IMR-90 (cell line): ENCODE results near the gene SAYSD1. TPM values are rescaled to one million over a fixed set of nuclear protein-coding genes. Genes with fewer than 3 reads are reported as not detected.

Source experiments
- ATAC-seq: fragments of 200-7000 bp; cut with Tn5 transposase; 2 replicates; pipeline ENCODE4 v1.9.1; 2020; ENCODE audit warnings: low read depth, mild to moderate bottlenecking, moderate library complexity
- BruUV-seq: library from RNA; stranded (reverse); fragments of 400-500 nt; replicated peaks from 2 replicates; lab custom pipeline; 2021; lab: Mats Ljungman, UMichigan
- CTCF ChIA-PET: fragments of 300-600 bp; formaldehyde crosslinking; extraction: SDS; loops from one replicate; lab custom pipeline; 2021; ENCODE audit warnings: antibody characterized with exemption; lab: Yijun Ruan, JAX
- POLR2A ChIA-PET: fragments of 300-600 bp; sonication (Branson Sonifier 250); formaldehyde crosslinking; loops from one replicate; lab custom pipeline; 2022; ENCODE audit warnings: antibody characterized with exemption; ENCODE audit not compliant: unreplicated experiment; lab: Charles Lee
- DNase-seq: peaks from one replicate; pipeline ENCODE4 v3.0.0; 2013
- H2AFZ ChIP-seq: replicated peaks from 2 replicates; pipeline ENCODE3; 2013; ENCODE audit warnings: low read length, mild to moderate bottlenecking; ENCODE audit not compliant: poor library complexity
- H2AK5ac ChIP-seq: 2 replicates; pipeline ENCODE4 v1.6.1; 2013; ENCODE audit warnings: low read depth, low read length, inconsistent platforms
- H2AK9ac ChIP-seq: replicated peaks from 2 replicates; pipeline ENCODE3; 2013; ENCODE audit warnings: mild to moderate bottlenecking, low read depth, low read length, moderate library complexity; ENCODE audit not compliant: poor library complexity
- H2BK120ac ChIP-seq: 2 replicates; pipeline ENCODE4 v1.6.1; 2013; ENCODE audit warnings: low read depth, low read length, inconsistent platforms
- H2BK15ac ChIP-seq: 3 replicates; pipeline ENCODE4 v1.6.1; 2013; ENCODE audit warnings: low read depth, low read length, inconsistent platforms
- H2BK20ac ChIP-seq: 2 replicates; pipeline ENCODE4 v1.6.1; 2013; ENCODE audit warnings: low read depth, mild to moderate bottlenecking, inconsistent platforms, low read length, moderate library complexity
- H2BK5ac ChIP-seq: 2 replicates; pipeline ENCODE4 v1.6.1; 2013; ENCODE audit warnings: mild to moderate bottlenecking, low read depth, low read length, inconsistent platforms; ENCODE audit not compliant: poor library complexity, severe bottlenecking
- H3K14ac ChIP-seq: replicated peaks from 2 replicates; pipeline ENCODE4 v1.6.1; 2013; ENCODE audit warnings: low read depth, low read length, inconsistent platforms
- H3K18ac ChIP-seq: 2 replicates; pipeline ENCODE4 v1.6.1; 2013; ENCODE audit warnings: low read depth, low read length, control low read depth
- H3K23ac ChIP-seq: 2 replicates; pipeline ENCODE4 v1.6.1; 2013; ENCODE audit warnings: low read depth, low read length, inconsistent platforms
- H3K27ac ChIP-seq: 2 replicates; pipeline ENCODE4 v1.5.1; 2013; ENCODE audit warnings: mild to moderate bottlenecking, control low read depth, low read length; ENCODE audit not compliant: insufficient read depth
- H3K27me3 ChIP-seq: 2 replicates; pipeline ENCODE4 v1.6.1; 2013; ENCODE audit warnings: low read length; ENCODE audit not compliant: control insufficient read depth, insufficient read depth
- H3K36me3 ChIP-seq: 2 replicates; pipeline ENCODE4 v1.6.1; 2013; ENCODE audit warnings: low read length, mixed read lengths; ENCODE audit not compliant: control insufficient read depth, insufficient read depth
- H3K4ac ChIP-seq: 2 replicates; pipeline ENCODE4 v1.6.1; 2013; ENCODE audit warnings: low read depth, low read length, inconsistent platforms
- H3K4me1 ChIP-seq: 2 replicates; pipeline ENCODE4 v1.6.1; 2013; ENCODE audit warnings: low read length, mixed read lengths; ENCODE audit not compliant: control insufficient read depth, insufficient read depth
- H3K4me2 ChIP-seq: 2 replicates; pipeline ENCODE4 v1.6.1; 2013; ENCODE audit warnings: low read depth, mild to moderate bottlenecking, control low read depth, low read length, moderate library complexity
- H3K4me3 ChIP-seq: 2 replicates; pipeline ENCODE4 v1.5.1; 2013; ENCODE audit warnings: low read depth, mild to moderate bottlenecking, control low read depth, low read length, moderate library complexity; ENCODE audit not compliant: insufficient read depth
- H3K56ac ChIP-seq: 2 replicates; pipeline ENCODE4 v1.6.1; 2013; ENCODE audit warnings: low read length, inconsistent platforms; ENCODE audit not compliant: insufficient read depth; ENCODE audit errors: extremely low read depth
- H3K79me1 ChIP-seq, 2 experiments: 2 replicates each; pipeline ENCODE4 v1.6.1; 2013; ENCODE audit warnings: low read length in 2 of 2, inconsistent platforms in 1 of 2, low read depth in 1 of 2
- H3K9ac ChIP-seq: 2 replicates; pipeline ENCODE4 v1.6.1; 2013; ENCODE audit warnings: low read depth, low read length, control low read depth
- H3K9me1 ChIP-seq: 2 replicates; pipeline ENCODE4 v1.6.1; 2013; ENCODE audit warnings: low read length, inconsistent platforms; ENCODE audit not compliant: insufficient read depth
- H3K9me3 ChIP-seq: 2 replicates; pipeline ENCODE4 v1.6.1; 2013; ENCODE audit warnings: low read length; ENCODE audit not compliant: control insufficient read depth, insufficient read depth
- H4K20me1 ChIP-seq: 2 replicates; pipeline ENCODE4 v1.6.1; 2013; ENCODE audit warnings: low read length, inconsistent platforms; ENCODE audit not compliant: insufficient read depth
- H4K5ac ChIP-seq: 2 replicates; pipeline ENCODE4 v1.6.1; 2013; ENCODE audit warnings: mild to moderate bottlenecking, low read depth, low read length, control low read depth
- H4K8ac ChIP-seq, 2 experiments: 2 replicates each; pipeline ENCODE4 v1.6.1; 2013; ENCODE audit warnings: low read depth in 2 of 2, low read length in 2 of 2, control low read depth in 1 of 2, inconsistent platforms in 1 of 2
- H4K91ac ChIP-seq: 2 replicates; pipeline ENCODE4 v1.6.1; 2013; ENCODE audit warnings: low read depth, low read length, inconsistent platforms; ENCODE audit not compliant: insufficient read depth
- CEBPB ChIP-seq: IDR thresholded peaks from 2 replicates; pipeline ENCODE4 v1.6.1; 2012; ENCODE audit warnings: low read depth, low read length, improper control_type of control experiment
- CHD1 ChIP-seq: IDR thresholded peaks from 2 replicates; pipeline ENCODE4 v1.6.1; 2012; ENCODE audit warnings: low read depth, low read length, improper control_type of control experiment
- FOS ChIP-seq: fragments of 150-350 bp; IDR thresholded peaks from 2 replicates; pipeline ENCODE4 v1.6.1; 2016; ENCODE audit warnings: low read depth, low read length
- MXI1 ChIP-seq: IDR thresholded peaks from 2 replicates; pipeline ENCODE4 v1.6.1; 2012; ENCODE audit warnings: low read depth, mild to moderate bottlenecking, low read length, moderate library complexity, borderline replicate concordance
- POLR2A ChIP-seq: IDR thresholded peaks from 2 replicates; pipeline ENCODE4 v1.6.1; 2012; ENCODE audit warnings: mild to moderate bottlenecking, low read depth, low read length
- SMC3 ChIP-seq: fragments of 150-350 bp; IDR thresholded peaks from 2 replicates; pipeline ENCODE4 v1.6.1; 2016; ENCODE audit warnings: low read depth, mild to moderate bottlenecking, antibody characterized with exemption, low read length, moderate library complexity
- WGBS, 2 experiments: methylation state at CpG; one replicate each; pipeline versions ENCODE4 v1.1.5 to v1.1.7; 2013; ENCODE audit warnings: missing lambda C conversion rate in 2 of 2; ENCODE audit not compliant: insufficient read length in 1 of 2; ENCODE audit errors: extremely low coverage in 2 of 2; 5-methylcytosine and 5-hydroxymethylcytosine counted together
- dilution Hi-C: fragments of 300-500 bp; cut with HindIII; formaldehyde crosslinking; loops from one replicate; pipeline ENCODE4 v1.14.3; 2018; ENCODE audit warnings: low sequenced_read_pairs; ENCODE audit not compliant: unreplicated experiment
- in situ Hi-C: fragments of 300-500 bp; cut with MboI; formaldehyde crosslinking; loops from 3 replicates; pipeline ENCODE4 v1.14.3; 2019; ENCODE audit warnings: low sequenced_read_pairs, inconsistent platforms, mixed read lengths
- intact Hi-C: fragments of 100-400 bp; cut with micrococcal nuclease; formaldehyde crosslinking; loops from 2 replicates; pipeline ENCODE4 v1.10.0; 2022
- polyA plus RNA-seq, 3 experiments: library from polyadenylated mRNA; depleted of rRNA; stranded (reverse); fragments of >200 nt; gene quantifications; 2 replicates each; pipeline ENCODE4 v1.2.3, GENCODE V29; 2012; ENCODE audit warnings: low replicate concordance in 1 of 3
- total RNA-seq: library from RNA; depleted of rRNA; stranded (reverse); fragments of >200 nt; gene quantifications from 2 replicates; pipeline ENCODE4 v1.2.3, GENCODE V29; 2012
- TF ChIP-seq, protein P1 (sequence below): fragments of 150-350 bp; IDR thresholded peaks from 2 replicates; pipeline ENCODE4 v1.6.1; 2017; ENCODE audit warnings: mild to moderate bottlenecking, antibody characterized with exemption, low read length, low read depth
- TF ChIP-seq, protein P2 (sequence below): fragments of 150-350 bp; IDR thresholded peaks from 2 replicates; pipeline ENCODE4 v1.6.1; 2016; ENCODE audit warnings: low read depth, mild to moderate bottlenecking, low read length, moderate library complexity, borderline replicate concordance
- TF ChIP-seq, protein P3 (sequence below): conservative IDR thresholded peaks from 2 replicates; pipeline ENCODE4 v1.5.1; 2012; ENCODE audit warnings: mild to moderate bottlenecking, low read depth, low read length, improper control_type of control experiment

SAYSD1 gene
- total and polyA plus RNA-seq, 2 of the 4 experiments (the other 2 are of a cell fraction), result 5.7 to 5.9 TPM

DNA sequence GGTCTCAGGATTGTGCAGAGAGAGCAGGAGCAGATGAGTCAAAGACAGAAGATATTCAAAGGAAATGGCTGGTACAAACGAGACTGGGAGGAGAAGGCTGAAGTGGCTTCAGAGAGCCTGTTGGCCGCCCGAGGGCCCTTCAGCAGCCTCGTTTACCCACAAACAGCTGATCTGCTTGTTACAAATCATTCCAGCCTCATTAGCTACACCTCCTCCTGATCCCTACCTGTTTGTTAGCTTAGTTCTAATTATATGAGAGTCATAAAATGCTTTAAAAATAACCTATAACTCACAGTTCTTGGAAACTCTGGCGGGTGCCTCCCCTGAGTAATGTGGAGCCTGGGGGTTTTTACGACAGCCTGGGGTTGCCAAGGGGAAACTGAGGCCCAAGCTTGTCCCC, 53.8 kb downstream of the SAYSD1 start:
- no peak overlapping the region for H2BK20ac ChIP-seq
- H3K4me2 ChIP-seq, result no peak overlapping the region
- no peak overlapping the region for H4K91ac ChIP-seq
- WGBS, 2 experiments, result 40% methylated on average over 1 of the region's 6 CpGs; no CpG with 5 or more reads in 1 of the 2 experiments
- no peak overlapping the region for H2AFZ ChIP-seq
- no peak overlapping the region for H3K56ac ChIP-seq
- intact Hi-C loops (no loop called here), in situ Hi-C loops (no loop called here), dilution Hi-C loops (no loop called here)
- H3K9me1 ChIP-seq, result no peaks in the 10 kb centered on the region
- no peak for TF ChIP-seq POLR2A
- no peak for TF ChIP-seq CEBPB
- TF ChIP-seq MXI1, result no peak
- no peak for TF ChIP-seq SMC3
- TF ChIP-seq FOS, result no peak
- TF ChIP-seq, protein P1, sequence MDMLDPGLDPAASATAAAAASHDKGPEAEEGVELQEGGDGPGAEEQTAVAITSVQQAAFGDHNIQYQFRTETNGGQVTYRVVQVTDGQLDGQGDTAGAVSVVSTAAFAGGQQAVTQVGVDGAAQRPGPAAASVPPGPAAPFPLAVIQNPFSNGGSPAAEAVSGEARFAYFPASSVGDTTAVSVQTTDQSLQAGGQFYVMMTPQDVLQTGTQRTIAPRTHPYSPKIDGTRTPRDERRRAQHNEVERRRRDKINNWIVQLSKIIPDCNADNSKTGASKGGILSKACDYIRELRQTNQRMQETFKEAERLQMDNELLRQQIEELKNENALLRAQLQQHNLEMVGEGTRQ, result no peak
- TF ChIP-seq, protein P2, sequence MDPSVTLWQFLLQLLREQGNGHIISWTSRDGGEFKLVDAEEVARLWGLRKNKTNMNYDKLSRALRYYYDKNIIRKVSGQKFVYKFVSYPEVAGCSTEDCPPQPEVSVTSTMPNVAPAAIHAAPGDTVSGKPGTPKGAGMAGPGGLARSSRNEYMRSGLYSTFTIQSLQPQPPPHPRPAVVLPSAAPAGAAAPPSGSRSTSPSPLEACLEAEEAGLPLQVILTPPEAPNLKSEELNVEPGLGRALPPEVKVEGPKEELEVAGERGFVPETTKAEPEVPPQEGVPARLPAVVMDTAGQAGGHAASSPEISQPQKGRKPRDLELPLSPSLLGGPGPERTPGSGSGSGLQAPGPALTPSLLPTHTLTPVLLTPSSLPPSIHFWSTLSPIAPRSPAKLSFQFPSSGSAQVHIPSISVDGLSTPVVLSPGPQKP, result no peak
- TF ChIP-seq CHD1, result no peak
- TF ChIP-seq, protein P3, sequence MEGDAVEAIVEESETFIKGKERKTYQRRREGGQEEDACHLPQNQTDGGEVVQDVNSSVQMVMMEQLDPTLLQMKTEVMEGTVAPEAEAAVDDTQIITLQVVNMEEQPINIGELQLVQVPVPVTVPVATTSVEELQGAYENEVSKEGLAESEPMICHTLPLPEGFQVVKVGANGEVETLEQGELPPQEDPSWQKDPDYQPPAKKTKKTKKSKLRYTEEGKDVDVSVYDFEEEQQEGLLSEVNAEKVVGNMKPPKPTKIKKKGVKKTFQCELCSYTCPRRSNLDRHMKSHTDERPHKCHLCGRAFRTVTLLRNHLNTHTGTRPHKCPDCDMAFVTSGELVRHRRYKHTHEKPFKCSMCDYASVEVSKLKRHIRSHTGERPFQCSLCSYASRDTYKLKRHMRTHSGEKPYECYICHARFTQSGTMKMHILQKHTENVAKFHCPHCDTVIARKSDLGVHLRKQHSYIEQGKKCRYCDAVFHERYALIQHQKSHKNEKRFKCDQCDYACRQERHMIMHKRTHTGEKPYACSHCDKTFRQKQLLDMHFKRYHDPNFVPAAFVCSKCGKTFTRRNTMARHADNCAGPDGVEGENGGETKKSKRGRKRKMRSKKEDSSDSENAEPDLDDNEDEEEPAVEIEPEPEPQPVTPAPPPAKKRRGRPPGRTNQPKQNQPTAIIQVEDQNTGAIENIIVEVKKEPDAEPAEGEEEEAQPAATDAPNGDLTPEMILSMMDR, result no peak
- H2AK9ac ChIP-seq, result no peak overlapping the region
- no peak overlapping the region for H4K5ac ChIP-seq
- no peak overlapping the region for H3K4ac ChIP-seq
- H3K14ac ChIP-seq, result no peak overlapping the region
- no peaks in the 10 kb centered on the region for H4K20me1 ChIP-seq
- BruUV-seq, result no TSS peak
- H2BK15ac ChIP-seq, result no peak overlapping the region
- H3K27ac ChIP-seq, result no peak overlapping the region
- no peak overlapping the region for H3K9ac ChIP-seq
- H3K4me1 ChIP-seq, result no peaks in the 10 kb centered on the region
- no peaks in the 10 kb centered on the region for H3K36me3 ChIP-seq
- no peaks in the 10 kb centered on the region for H3K79me1 ChIP-seq
- H2BK5ac ChIP-seq, result no peak overlapping the region
- H3K27me3 ChIP-seq, result peaks cover 15% of the 10 kb centered on the region
- DNase-seq, result no peak
- no peak overlapping the region for H4K8ac ChIP-seq
- H3K18ac ChIP-seq, result no peak overlapping the region
- no peaks in the 10 kb centered on the region for H3K9me3 ChIP-seq
- ATAC-seq, result no peak
- POLR2A ChIA-PET, result no interaction called here
- no peak overlapping the region for H2AK5ac ChIP-seq
- CTCF ChIA-PET, result no interaction called here
- H3K4me3 ChIP-seq, result no peak overlapping the region
- H2BK120ac ChIP-seq, result no peak overlapping the region
- no peak overlapping the region for H3K23ac ChIP-seq
